Occipital lobe (tissue), 2 donors: ENCODE measurements around the gene LIMA1. TPM values are rescaled to one million over a fixed set of nuclear protein-coding genes. Genes with fewer than 3 reads are reported as not detected.
"Not testable (repeated sequence)": the region's sequence is repeated elsewhere in the genome, so short reads cannot be mapped to it uniquely, and the experiment has no call there.

Experiments
- DNase-seq: peaks from one replicate; lab custom pipeline; 2025; lab: John Stamatoyannopoulos, UW
- total RNA-seq: library from RNA; depleted of rRNA; stranded (reverse); fragments of >200 nt; gene quantifications from one replicate; pipeline ENCODE4 v1.2.3, GENCODE V29; 2014

LIMA1 gene
- total RNA-seq, 1 donor from 2014 or later: 19.7 TPM

GRCh38 chr12:50248411-50248810, 34.9 kb downstream of the LIMA1 start:
- DNase-seq: no peak

GRCh38 chr12:50247665-50248064, 35.7 kb downstream of the LIMA1 start:
- not testable (repeated sequence) for DNase-seq

- DNase-seq: no peak
Measured at GRCh38 chr12:50246873-50247612, 36.3 kb downstream of the LIMA1 start.

GRCh38 chr12:50246197-50246865, 37.0 kb downstream of the LIMA1 start:
- DNase-seq: no peak

- no peak for DNase-seq
Measured at GRCh38 chr12:50243507-50243906, 39.8 kb downstream of the LIMA1 start.

- no peak for DNase-seq
Measured at GRCh38 chr12:50242751-50243191, 40.5 kb downstream of the LIMA1 start.

GRCh38 chr12:50241178-50241577, 42.1 kb downstream of the LIMA1 start:
- DNase-seq: no peak

GRCh38 chr12:50240792-50241114, 42.6 kb downstream of the LIMA1 start:
- no peak for DNase-seq

- DNase-seq: no peak
Measured at GRCh38 chr12:50240096-50240791, 43.1 kb downstream of the LIMA1 start.

GRCh38 chr12:50239355-50239891, 43.9 kb downstream of the LIMA1 start:
- no peak for DNase-seq

- DNase-seq: no peak
Measured at GRCh38 chr12:50234347-50234746, 49.0 kb downstream of the LIMA1 start.

GRCh38 chr12:50232771-50233209, 50.5 kb downstream of the LIMA1 start:
- no peak for DNase-seq

- no peak for DNase-seq
Measured at GRCh38 chr12:50232206-50232605, 51.1 kb downstream of the LIMA1 start.

- no peak for DNase-seq
Measured at GRCh38 chr12:50231346-50231745, 52.0 kb downstream of the LIMA1 start.

- no peak for DNase-seq
Measured at GRCh38 chr12:50230217-50230616, 53.1 kb downstream of the LIMA1 start.

- no peak for DNase-seq
Measured at GRCh38 chr12:50224026-50224692, 59.2 kb downstream of the LIMA1 start.

GRCh38 chr12:50222275-50222783, 61.0 kb downstream of the LIMA1 start:
- DNase-seq: no peak

GRCh38 chr12:50221228-50222008, 61.9 kb downstream of the LIMA1 start:
- DNase-seq: no peak

- DNase-seq: no peak
Measured at GRCh38 chr12:50220363-50220995, 62.8 kb downstream of the LIMA1 start.

- DNase-seq: no peak
Measured at GRCh38 chr12:50219544-50219943, 63.8 kb downstream of the LIMA1 start.
